Measurements from ENCODE around the gene TOR3A. TPM values are rescaled to one million over a fixed set of nuclear protein-coding genes. Genes with fewer than 3 reads are reported as not detected.

TOR3A gene
- total and polyA plus RNA-seq, 7 donors = 8.3 to 53.5 (median 38.8) TPM

DNA sequence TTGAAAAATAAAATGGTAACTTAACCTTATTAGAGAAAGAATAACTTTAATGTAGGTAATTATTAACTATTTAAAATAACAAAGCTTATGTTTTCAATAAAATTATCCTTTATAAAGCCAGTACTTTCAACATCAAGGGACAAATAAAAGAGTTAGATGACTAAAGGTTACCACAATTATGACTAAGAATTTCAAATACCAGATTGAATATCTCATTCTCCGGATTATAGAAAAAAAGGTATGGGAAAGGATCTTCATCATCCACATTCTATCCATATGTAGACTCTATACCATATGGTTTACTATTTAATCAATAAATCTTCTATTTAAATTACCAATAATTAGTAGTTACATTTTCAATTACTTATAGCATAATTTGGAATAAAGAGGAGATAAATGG is 62.8 kb downstream of the TOR3A start:
- TF ChIP-seq, protein P1, sequence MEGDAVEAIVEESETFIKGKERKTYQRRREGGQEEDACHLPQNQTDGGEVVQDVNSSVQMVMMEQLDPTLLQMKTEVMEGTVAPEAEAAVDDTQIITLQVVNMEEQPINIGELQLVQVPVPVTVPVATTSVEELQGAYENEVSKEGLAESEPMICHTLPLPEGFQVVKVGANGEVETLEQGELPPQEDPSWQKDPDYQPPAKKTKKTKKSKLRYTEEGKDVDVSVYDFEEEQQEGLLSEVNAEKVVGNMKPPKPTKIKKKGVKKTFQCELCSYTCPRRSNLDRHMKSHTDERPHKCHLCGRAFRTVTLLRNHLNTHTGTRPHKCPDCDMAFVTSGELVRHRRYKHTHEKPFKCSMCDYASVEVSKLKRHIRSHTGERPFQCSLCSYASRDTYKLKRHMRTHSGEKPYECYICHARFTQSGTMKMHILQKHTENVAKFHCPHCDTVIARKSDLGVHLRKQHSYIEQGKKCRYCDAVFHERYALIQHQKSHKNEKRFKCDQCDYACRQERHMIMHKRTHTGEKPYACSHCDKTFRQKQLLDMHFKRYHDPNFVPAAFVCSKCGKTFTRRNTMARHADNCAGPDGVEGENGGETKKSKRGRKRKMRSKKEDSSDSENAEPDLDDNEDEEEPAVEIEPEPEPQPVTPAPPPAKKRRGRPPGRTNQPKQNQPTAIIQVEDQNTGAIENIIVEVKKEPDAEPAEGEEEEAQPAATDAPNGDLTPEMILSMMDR (IDR thresholded peaks at IDR 0.05) = no peak
- no peak for TF ChIP-seq POLR2AphosphoS5 (IDR thresholded peaks at IDR 0.05)
- TF ChIP-seq EP300 (IDR thresholded peaks at IDR 0.05) = no peak
- no peak for TF ChIP-seq POLR2A (IDR thresholded peaks at IDR 0.05)
- H3K4me3 ChIP-seq = no peak overlapping the region
- no peaks in the 10 kb centered on the region for H3K36me3 ChIP-seq
- WGBS, 2 donors = 89 to 96% methylated on average over 1 of the region's 1 CpG
- H3K9me3 ChIP-seq = peaks cover 0 to under 1% (median 0%) of the 10 kb centered on the region in 4 donors
- no peak overlapping the region for H3K27ac ChIP-seq
- no peaks in the 10 kb centered on the region for H3K27me3 ChIP-seq
- peaks cover 0 to 40% (median 28%) of the 10 kb centered on the region in 4 donors for H3K4me1 ChIP-seq
- intact Hi-C loops (cut with DNase I) = no loop called here
- no peak for DNase-seq

DNA sequence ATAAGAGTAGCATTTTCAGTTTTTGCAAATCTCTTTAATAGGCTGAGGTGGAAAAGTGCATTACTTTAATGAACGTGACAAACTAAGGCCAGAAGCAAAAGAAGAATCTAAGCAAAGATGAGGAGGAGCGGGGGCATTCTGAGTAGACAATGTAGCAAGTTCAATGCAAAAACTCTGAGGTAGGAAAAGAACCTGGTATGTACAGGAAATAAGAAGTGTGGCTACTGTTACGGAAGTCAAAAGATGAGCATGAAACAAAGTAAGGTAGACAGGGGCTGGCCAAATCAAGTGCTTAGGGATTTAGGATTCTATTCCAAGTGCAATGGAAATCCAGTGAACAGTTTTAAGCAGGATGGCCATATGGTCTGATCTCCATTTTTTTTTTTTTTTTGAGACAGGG is 63.7 kb downstream of the TOR3A start:
- DNase-seq = no peak
- no peaks in the 10 kb centered on the region for H3K27me3 ChIP-seq
- H3K4me1 ChIP-seq = peaks cover 0 to 31% (median 23%) of the 10 kb centered on the region in 4 donors
- intact Hi-C loops (cut with DNase I) = no loop called here
- no peak overlapping the region for H3K27ac ChIP-seq
- H3K36me3 ChIP-seq = no peaks in the 10 kb centered on the region
- H3K9me3 ChIP-seq = peaks cover 0 to 3% (median 0%) of the 10 kb centered on the region in 4 donors
- 91 to 97% methylated on average over 3 of the region's 3 CpGs for WGBS, 2 donors
- TF ChIP-seq EP300 (IDR thresholded peaks at IDR 0.05) (no peak), POLR2AphosphoS5 (IDR thresholded peaks at IDR 0.05) (no peak), POLR2A (IDR thresholded peaks at IDR 0.05) (no peak)
- TF ChIP-seq, protein P1 (IDR thresholded peaks at IDR 0.05) = no peak
- H3K4me3 ChIP-seq = no peak overlapping the region

Small RNA genes within 50 kb of the gene (small RNA-seq; reads per million reads assigned to genes)
- gene AL512326.3 = 0 reads per million in 3 donors

Other genes starting within 250 kb of the TOR3A start
- gene ANGPTL1, start 211.0 kb upstream of the TOR3A start, total RNA-seq = 100 to 1,000 TPM; 117 to 173 (median 140) TPM
- gene ANGPTL1, start 211.0 kb upstream of the TOR3A start, polyA plus RNA-seq = 10 to 100 TPM in 1 of 3 donors, 1 to 10 TPM in 2; 1.4 to 20.7 (median 5.4) TPM
- gene FAM20B, start 56.2 kb upstream of the TOR3A start, total RNA-seq = 10 to 100 TPM; 36.3 to 51.0 (median 48.3) TPM
- gene FAM20B, start 56.2 kb upstream of the TOR3A start, polyA plus RNA-seq = 10 to 100 TPM in 1 of 3 donors, 1 to 10 TPM in 2; 7.4 to 14.8 (median 7.8) TPM
- 10 to 100 TPM; 10.3 to 32.6 (median 15.0) TPM for gene ABL2, start 147.6 kb downstream of the TOR3A start, total RNA-seq
- gene ABL2, start 147.6 kb downstream of the TOR3A start, polyA plus RNA-seq = 1 to 10 TPM; 1.2 to 4.4 (median 1.6) TPM
- 10 to 100 TPM; 13.2 to 14.7 (median 14.1) TPM for gene SOAT1, start 211.7 kb downstream of the TOR3A start, total RNA-seq
- gene SOAT1, start 211.7 kb downstream of the TOR3A start, polyA plus RNA-seq = 1 to 10 TPM; 2.4 to 7.2 (median 2.8) TPM